ENCODE measurements around the gene VWA8. TPM values are rescaled to one million over a fixed set of nuclear protein-coding genes. Genes with fewer than 3 reads are reported as not detected.
A peak's percentile ranks its signal among the peaks of the same experiment; 100 is the strongest.

The VWA8 gene
- total and polyA plus RNA-seq, 2 of the 13 experiments (the other 11 are each of a cell fraction or from before 2014, with no cell fraction given) = 9.1 to 17.3 TPM

- ChIA-PET POLR2A (no interaction called here), CTCF (ENCODE audit: low intra/inter-chr PET ratio, low total read pairs) (no interaction called here)
- BruUV-seq (replicated peaks) = no TSS peak
- FAIRE-seq (no peak), DNase-seq (ENCODE audit: low spot score) (peak; percentile 2), ATAC-seq (no peak)
- Histone ChIP-seq H3K4me1 (ENCODE audit: insufficient read depth, low read length) (no peaks in the 10 kb centered on the region), H2AFZ (ENCODE audit: low read length) (no peak overlapping the region), H4K20me1 (ENCODE audit: insufficient read depth, low read length) (no peaks in the 10 kb centered on the region), H3K4me2 (ENCODE audit: low read depth, low read length) (no peak overlapping the region), H3K4me3 (replicated peaks in 1 of 3; ENCODE audit: insufficient read depth in 1 of 3, low read depth in 2 of 3, low read length in 3 of 3) (no peak overlapping the region), H3K27me3 (ENCODE audit: control insufficient read depth in 1 of 2, insufficient read depth in 2 of 2, low read length in 2 of 2) (no peaks in the 10 kb centered on the region), H3K36me3 (replicated peaks in 1 of 2; ENCODE audit: control insufficient read depth in 1 of 2, insufficient read depth in 2 of 2, low read length in 2 of 2) (peaks cover 0 to 8% of the 10 kb centered on the region in 2 experiments; a peak in 3 of 5 replicates), H3K9ac (ENCODE audit: insufficient read depth, low read depth, low read length) (no peak overlapping the region), H3K9me3 (ENCODE audit: low read length) (no peaks in the 10 kb centered on the region), H3K27ac (ENCODE audit: extremely low read length, insufficient read depth, low read length) (no peak overlapping the region), H3K79me2 (ENCODE audit: insufficient read depth, low read length) (no peaks in the 10 kb centered on the region)
- in situ Hi-C loops (cut with HindIII; ENCODE audit: extremely low pct_ligation_motif_present, low pct_unique_long_range_greater_than_20kb) (no loop called here), intact Hi-C loops (cut with micrococcal nuclease; ENCODE audit: unreplicated experiment) (no loop called here)
- TF ChIP-seq ZNF607 (CRISPR knock-in tag; IDR thresholded peaks at IDR 0.05; ENCODE audit: borderline replicate concordance) = no peak
- TF ChIP-seq ZNF430 (CRISPR knock-in tag; IDR thresholded peaks at IDR 0.05) = no peak
- TF ChIP-seq ZNF549 (CRISPR knock-in tag; IDR thresholded peaks at IDR 0.05) = no peak
- no peak for TF ChIP-seq IKZF5 (CRISPR knock-in tag; IDR thresholded peaks at IDR 0.05)
- TF ChIP-seq FOXO4 (CRISPR knock-in tag; conservative IDR thresholded peaks at IDR 0.05) = no peak
- no peak for TF ChIP-seq PLRG1 (conservative IDR thresholded peaks at IDR 0.05)
Measured at GRCh38 chr13:41696163-41697003, 264.5 kb downstream of the VWA8 start.
